HCT116 (cell line): ENCODE results near the gene NFATC1. TPM values are rescaled to one million over a fixed set of nuclear protein-coding genes. Genes with fewer than 3 reads are reported as not detected.

Experiments
- ATAC-seq: fragments of 200-7000 bp; cut with Tn5 transposase; 2 replicates; pipeline ENCODE4 v1.9.1; 2020; ENCODE audit warnings: mild to moderate bottlenecking, moderate library complexity
- BruUV-seq: library from RNA; stranded (reverse); fragments of 400-500 nt; replicated peaks from 2 replicates; lab custom pipeline; 2021; lab: Mats Ljungman, UMichigan
- CTCF ChIA-PET: fragments of 300-600 bp; sonication (Branson Sonifier 250); formaldehyde crosslinking; loops from one replicate; lab custom pipeline; 2021; ENCODE audit warnings: antibody characterized with exemption; lab: Charles Lee
- POLR2A ChIA-PET: fragments of 300-600, 350-600 bp; sonication (Branson Sonifier 250); formaldehyde crosslinking; loops from one replicate; lab custom pipeline; 2021; ENCODE audit warnings: antibody characterized with exemption; lab: Charles Lee
- RAD21 ChIA-PET, 2 experiments: fragments of 300-600 bp; sonication (Branson Sonifier 250); formaldehyde crosslinking; loops; one replicate each; lab custom pipeline; 2023; ENCODE audit warnings: low total read pairs in 2 of 2; ENCODE audit not compliant: uncharacterized antibody in 2 of 2, unreplicated experiment in 2 of 2, low non-redundant PET in 1 of 2; lab: Charles Lee
- DNase-seq: peaks from one replicate; pipeline ENCODE4 v3.0.0-alpha.2; 2010; ENCODE audit warnings: low read depth, low spot score
- H2AFZ ChIP-seq: fragments of 200-600 bp; shearing (Covaris generic), sonication (generic); 2 replicates; pipeline ENCODE4 v1.6.1; 2017; ENCODE audit warnings: low read depth, mixed run types, mixed read lengths, antibody characterized with exemption, low read length; ENCODE audit not compliant: poor library complexity, severe bottlenecking
- H3K27ac ChIP-seq: 2 replicates; pipeline ENCODE4 v1.5.1; 2012; ENCODE audit warnings: low read depth, low read length
- H3K27me3 ChIP-seq: fragments of 200-600 bp; sonication (generic); 2 replicates; pipeline ENCODE4 v1.6.1; 2016; ENCODE audit warnings: mixed run types, low read length, mixed read lengths; ENCODE audit not compliant: insufficient read depth
- H3K36me3 ChIP-seq, 2 experiments: fragments of 200-500 bp in 1 of 2; fragments of 200-600 bp in 1 of 2; sonication (Bioruptor generic) in 1 of 2; sonication (generic) in 1 of 2; 2 replicates each; pipeline versions ENCODE4 v1.5.1 to v1.6.1; 2014 to 2016; ENCODE audit warnings: low read length in 2 of 2, inconsistent platforms in 1 of 2, mixed read lengths in 1 of 2, mixed run types in 1 of 2; ENCODE audit not compliant: insufficient read depth in 2 of 2, control insufficient read depth in 1 of 2
- H3K4me1 ChIP-seq, 2 experiments: fragments of 200-600 bp in 1 of 2; sonication (generic) in 1 of 2; 2 replicates each; pipeline versions ENCODE4 v1.5.1 to v1.6.1; 2012 to 2017; ENCODE audit warnings: low read length in 2 of 2, inconsistent platforms in 1 of 2, mild to moderate bottlenecking in 1 of 2, mixed read lengths in 1 of 2, mixed run types in 1 of 2, moderate library complexity in 1 of 2; ENCODE audit not compliant: insufficient read depth in 2 of 2, control insufficient read depth in 1 of 2
- H3K4me2 ChIP-seq: fragments of 200-600 bp; sonication (generic); 2 replicates; pipeline ENCODE4 v1.6.1; 2017; ENCODE audit warnings: mixed run types, low read length, mixed read lengths
- H3K4me3 ChIP-seq, 2 experiments: fragments of 200-600 bp in 1 of 2; sonication (generic) in 1 of 2; replicated peaks in 1 of 2; 2 replicates each; pipeline ENCODE4 v1.5.1; 2011 to 2016; ENCODE audit warnings: low read length in 2 of 2, control low read depth in 1 of 2, low read depth in 1 of 2, mild to moderate bottlenecking in 1 of 2, mixed read lengths in 1 of 2, mixed run types in 1 of 2
- H3K79me2 ChIP-seq: fragments of 200-600 bp; sonication (generic); 2 replicates; pipeline ENCODE4 v1.6.1; 2017; ENCODE audit warnings: mild to moderate bottlenecking, mixed run types, low read length, moderate library complexity, mixed read lengths; ENCODE audit not compliant: insufficient read depth
- H3K9ac ChIP-seq: fragments of 200-600 bp; sonication (generic); 2 replicates; pipeline ENCODE4 v1.6.1; 2016; ENCODE audit warnings: low read length, mixed read lengths
- H3K9me2 ChIP-seq: fragments of 200-600 bp; sonication (generic), shearing (Covaris generic); 2 replicates; pipeline ENCODE4 v1.6.1; 2017; ENCODE audit warnings: mixed run types, mild to moderate bottlenecking, moderate library complexity; ENCODE audit not compliant: insufficient read depth
- H3K9me3 ChIP-seq, 2 experiments: fragments of 200-500 bp in 1 of 2; fragments of 200-600 bp in 1 of 2; sonication (Bioruptor generic) in 1 of 2; sonication (generic) in 1 of 2; 2 replicates each; pipeline ENCODE4 v1.6.1; 2014 to 2017; ENCODE audit warnings: low read length in 2 of 2, mixed read lengths in 2 of 2, inconsistent platforms in 1 of 2, low read depth in 1 of 2, mild to moderate bottlenecking in 1 of 2, mixed run types in 1 of 2, moderate library complexity in 1 of 2; ENCODE audit not compliant: control insufficient read depth in 1 of 2, insufficient read depth in 1 of 2
- H4K20me1 ChIP-seq: fragments of 200-600 bp; sonication (generic), shearing (Covaris generic); 2 replicates; pipeline ENCODE4 v1.6.1; 2017; ENCODE audit warnings: mixed run types, mild to moderate bottlenecking, moderate library complexity; ENCODE audit not compliant: insufficient read depth
- ATF3 ChIP-seq: IDR thresholded peaks from 2 replicates; pipeline ENCODE4 v1.6.1; 2012
- CBX3 ChIP-seq: IDR thresholded peaks from 2 replicates; pipeline ENCODE4 v1.6.1; 2012; ENCODE audit warnings: low read depth
- CEBPB ChIP-seq: IDR thresholded peaks from 2 replicates; pipeline ENCODE4 v1.6.1; 2012; ENCODE audit warnings: low read depth
- CTCF ChIP-seq, 3 experiments: fragments of 200-600 bp in 1 of 3; sonication (generic) in 1 of 3; IDR thresholded peaks in 2 of 3; conservative IDR thresholded peaks in 1 of 3; 2 replicates each; pipeline ENCODE4 v1.5.1; 2012 to 2017; ENCODE audit warnings: low read depth in 2 of 3, low read length in 2 of 3, antibody characterized with exemption in 1 of 3, borderline replicate concordance in 1 of 3, control low read depth in 1 of 3, mild to moderate bottlenecking in 1 of 3, mixed read lengths in 1 of 3, mixed run types in 1 of 3, moderate library complexity in 1 of 3; ENCODE audit not compliant: insufficient read depth in 1 of 3
- ELF1 ChIP-seq: IDR thresholded peaks from 2 replicates; pipeline ENCODE4 v1.6.1; 2012; ENCODE audit warnings: low read depth, borderline replicate concordance
- EZH2 ChIP-seq: fragments of 200-600 bp; sonication (generic); IDR thresholded peaks from 2 replicates; pipeline ENCODE4 v1.6.1; 2017; ENCODE audit warnings: antibody characterized with exemption, mixed run types
- JUND ChIP-seq: IDR thresholded peaks from 2 replicates; pipeline ENCODE4 v1.6.1; 2012
- POLR2A ChIP-seq: IDR thresholded peaks from 2 replicates; pipeline ENCODE4 v1.7.0; 2011; ENCODE audit warnings: borderline replicate concordance; ENCODE audit not compliant: insufficient read depth, insufficient read length; ENCODE audit errors: extremely low read depth
- REST ChIP-seq: IDR thresholded peaks from 2 replicates; pipeline ENCODE4 v1.6.1; 2012; ENCODE audit warnings: low read depth
- SP1 ChIP-seq: IDR thresholded peaks from 2 replicates; pipeline ENCODE4 v1.6.1; 2012; ENCODE audit warnings: low read depth
- SRF ChIP-seq: IDR thresholded peaks from 2 replicates; pipeline ENCODE4 v1.6.1; 2012; ENCODE audit warnings: low read depth
- TCF7L2 ChIP-seq: IDR thresholded peaks from 2 replicates; pipeline ENCODE4 v1.7.0; 2011; ENCODE audit warnings: borderline replicate concordance, inconsistent platforms; ENCODE audit not compliant: insufficient read depth, insufficient read length; ENCODE audit errors: extremely low read depth
- YY1 ChIP-seq: IDR thresholded peaks from 2 replicates; pipeline ENCODE4 v1.6.1; 2011; ENCODE audit warnings: low read length, low read depth, moderate library complexity, mild to moderate bottlenecking; ENCODE audit not compliant: insufficient replicate concordance; ENCODE audit errors: extremely low read depth
- ZFX ChIP-seq: fragments of 450-650 bp; IDR thresholded peaks from 2 replicates; pipeline ENCODE4 v1.6.1; 2017
- ZNF274 ChIP-seq: fragments of 200-500 bp; sonication (Bioruptor generic); IDR thresholded peaks from 2 replicates; pipeline ENCODE4 v1.6.1; 2014; ENCODE audit warnings: mild to moderate bottlenecking, low read depth, low read length, inconsistent platforms
- intact Hi-C: fragments of 100-400 bp; cut with micrococcal nuclease; formaldehyde crosslinking; loops from 2 replicates; pipeline ENCODE4 v1.10.0; 2022
- total RNA-seq: library from RNA; stranded (reverse); gene quantifications from one replicate; pipeline ENCODE4 v1.2.1, GENCODE V29; 2021; ENCODE audit not compliant: unreplicated experiment

NFATC1 gene
- total RNA-seq, 1 experiment from 2014 or later = 20.8 TPM

GRCh38 chr18:79424880-79425568 lies 29.3 kb downstream of the NFATC1 start:
- Histone ChIP-seq H3K4me3 (no peak overlapping the region), H3K9me2 (no peaks in the 10 kb centered on the region), H3K36me3 (no peaks in the 10 kb centered on the region; a peak in 1 of 4 replicates), H3K9me3 (no peaks in the 10 kb centered on the region), H3K79me2 (peaks cover 3% of the 10 kb centered on the region; the same call in 1 of the 2 replicates), H3K27ac (no peak overlapping the region), H4K20me1 (no peaks in the 10 kb centered on the region), H3K9ac (no peak overlapping the region), H2AFZ (no peak overlapping the region), H3K4me2 (no peak overlapping the region), H3K27me3 (no peaks in the 10 kb centered on the region), H3K4me1 (no peaks in the 10 kb centered on the region)
- no TSS peak for BruUV-seq
- POLR2A ChIA-PET = no interaction called here
- RAD21 ChIA-PET = no interaction called here
- no peak for TF ChIP-seq ZNF274
- intact Hi-C loops = no loop called here
- no peak for ATAC-seq
- DNase-seq = no peak
- CTCF ChIA-PET = no interaction called here

GRCh38 chr18:79425569-79425886 lies 29.8 kb downstream of the NFATC1 start:
- BruUV-seq = no TSS peak
- H2AFZ ChIP-seq = no peak overlapping the region
- intact Hi-C loops = no loop called here
- no peak overlapping the region for H3K9ac ChIP-seq
- POLR2A ChIA-PET = no interaction called here
- no peaks in the 10 kb centered on the region for H3K4me1 ChIP-seq
- H3K9me3 ChIP-seq = no peaks in the 10 kb centered on the region
- DNase-seq = no peak
- H3K9me2 ChIP-seq = no peaks in the 10 kb centered on the region
- no peak overlapping the region for H3K27ac ChIP-seq
- H3K27me3 ChIP-seq = no peaks in the 10 kb centered on the region
- RAD21 ChIA-PET = no interaction called here
- peaks cover 3% of the 10 kb centered on the region; the same call in 1 of the 2 replicates for H3K79me2 ChIP-seq
- CTCF ChIA-PET = no interaction called here
- no peaks in the 10 kb centered on the region; a peak in 1 of 4 replicates for H3K36me3 ChIP-seq
- no peaks in the 10 kb centered on the region for H4K20me1 ChIP-seq
- H3K4me3 ChIP-seq = no peak overlapping the region
- no peak for ATAC-seq
- no peak overlapping the region for H3K4me2 ChIP-seq
- TF ChIP-seq CTCF (IDR thresholded peaks at IDR 0.05 in 2 of 3, conservative IDR thresholded peaks at IDR 0.05 in 1 of 3; ENCODE audit: borderline replicate concordance in 1 of 3, insufficient read depth in 1 of 3, low read depth in 2 of 3, low read length in 2 of 3) = no peak
- no peak for TF ChIP-seq SP1
- no peak for TF ChIP-seq ZNF274
- no peak for TF ChIP-seq ZFX
- TF ChIP-seq ATF3 = no peak
- no peak for TF ChIP-seq ELF1
- TF ChIP-seq CEBPB = no peak
- TF ChIP-seq YY1 = no peak
- TF ChIP-seq REST = no peak
- no peak for TF ChIP-seq EZH2
- no peak for TF ChIP-seq SRF
- TF ChIP-seq POLR2A = no peak
- TF ChIP-seq CBX3 = no peak
- no peak for TF ChIP-seq JUND
- no peak for TF ChIP-seq TCF7L2
